HG02884 (cell line): ENCODE results near the gene HMGXB4.

Experiments
- ATAC-seq: cut with Tn5 transposase; IDR thresholded peaks from one replicate; pipeline ENCODE4 v1.9.1; 2021; ENCODE audit warnings: mild to moderate bottlenecking, moderate library complexity; ENCODE audit not compliant: unreplicated experiment

HMGXB4 gene

DNA sequence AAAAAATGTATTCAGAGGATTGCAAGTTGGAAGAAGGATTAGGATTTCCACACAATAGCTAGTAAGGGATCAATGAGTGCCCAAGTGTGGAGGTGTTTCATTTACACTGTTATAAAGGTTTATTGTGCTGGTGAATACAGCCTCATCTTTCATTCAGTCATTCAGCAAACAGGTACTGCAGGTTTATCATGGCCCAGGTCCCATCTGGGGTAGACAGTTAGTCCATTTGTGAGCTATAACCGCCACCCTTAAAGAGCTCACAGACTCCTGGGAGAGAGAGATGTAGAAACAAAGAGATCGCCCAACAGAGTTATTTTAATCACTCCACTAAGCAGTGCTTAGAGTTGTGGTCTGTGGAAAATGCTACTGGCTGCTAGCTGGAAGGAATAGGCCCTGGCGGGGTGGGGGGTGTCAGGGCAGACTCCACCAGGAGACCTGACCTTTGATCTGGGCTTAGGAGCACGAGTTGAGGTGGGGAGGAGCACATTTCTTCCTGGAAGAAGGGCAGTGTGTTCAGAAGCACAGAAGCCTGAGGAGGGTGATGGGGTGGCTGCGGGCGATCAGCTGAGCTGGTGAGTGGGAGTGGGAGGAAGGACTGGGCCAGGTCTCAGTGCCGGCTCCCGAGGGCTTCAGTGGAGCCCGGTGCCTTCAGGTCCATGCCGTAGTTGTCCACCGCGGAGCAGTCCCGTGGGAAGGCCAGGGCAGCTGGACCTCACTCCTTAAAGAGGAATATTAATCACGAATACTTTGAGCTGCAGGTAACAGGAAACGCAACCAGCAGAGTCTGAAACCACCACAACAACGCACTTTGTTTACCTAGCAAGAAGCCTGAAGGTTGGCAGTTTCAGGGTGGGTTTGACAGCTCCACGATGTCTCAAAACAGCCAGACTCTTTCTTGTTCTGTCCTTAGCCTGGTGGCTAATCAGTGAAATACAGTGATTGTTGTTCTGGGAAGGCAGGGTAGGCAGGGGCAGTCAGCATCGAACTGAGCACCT is 53.6 kb downstream of the HMGXB4 start:
- ATAC-seq = no peak

DNA sequence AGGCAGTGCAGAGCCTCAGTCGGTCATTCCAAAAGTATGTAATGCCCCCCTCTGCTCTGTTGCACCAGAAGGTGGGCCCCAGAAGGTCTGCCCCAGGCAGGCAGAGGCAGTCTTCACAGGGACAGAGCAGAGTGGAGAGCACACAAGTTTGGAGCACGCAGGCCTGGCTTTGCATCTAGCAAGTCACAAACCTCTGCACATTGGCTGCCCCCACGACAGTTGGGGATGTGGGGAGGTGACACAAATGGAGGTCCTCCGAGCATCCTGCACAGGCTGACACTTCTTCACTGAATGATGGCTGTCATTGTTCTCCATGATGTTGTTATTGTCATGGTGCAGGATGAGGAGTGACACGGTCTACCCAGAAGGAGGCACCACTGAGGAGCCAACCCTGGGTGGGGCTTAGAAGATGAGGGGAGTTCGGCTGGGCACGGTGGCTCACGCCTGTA is 54.3 kb downstream of the HMGXB4 start:
- ATAC-seq = no peak

DNA sequence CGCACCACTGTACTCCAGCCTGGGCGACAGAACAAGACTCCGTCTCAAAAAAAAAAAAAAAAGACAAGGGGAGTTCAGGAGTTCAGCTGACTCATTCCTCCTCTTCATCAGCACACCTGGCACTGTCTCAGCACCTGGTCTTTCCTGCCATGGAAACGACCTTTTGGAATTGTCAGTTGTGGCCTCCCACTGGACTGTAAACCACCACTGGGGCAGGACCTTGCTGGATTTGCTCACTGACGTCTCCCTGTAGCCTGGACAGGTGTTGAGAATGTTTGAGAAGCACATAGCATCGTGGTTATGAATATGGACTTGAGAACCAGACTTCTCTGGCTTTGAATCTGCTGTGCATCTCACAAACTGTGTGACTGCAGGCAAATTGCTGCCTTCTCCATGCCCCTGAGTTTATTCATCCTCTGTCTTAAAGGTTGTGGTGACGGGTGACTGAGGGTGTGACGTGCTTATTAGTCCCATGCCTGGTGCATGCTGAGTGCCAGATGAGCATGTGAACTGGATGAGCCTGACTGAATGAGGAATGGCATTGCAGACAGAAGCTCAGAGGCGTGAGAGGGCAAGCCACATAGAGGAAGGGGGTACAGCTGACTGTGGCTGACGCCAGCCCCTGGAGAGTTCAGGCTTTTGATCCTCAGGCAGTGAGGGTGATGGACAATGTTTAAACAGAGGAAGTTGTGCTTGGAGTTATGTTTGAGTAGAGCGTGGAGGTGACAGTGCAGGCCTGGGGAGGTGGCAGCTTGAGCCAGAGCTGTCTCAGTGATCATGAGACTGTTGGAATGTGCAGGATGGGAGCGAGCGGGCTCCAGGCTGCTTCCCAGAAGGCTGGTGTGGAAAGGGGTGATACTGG is 55.1 kb downstream of the HMGXB4 start:
- ATAC-seq = no peak

DNA sequence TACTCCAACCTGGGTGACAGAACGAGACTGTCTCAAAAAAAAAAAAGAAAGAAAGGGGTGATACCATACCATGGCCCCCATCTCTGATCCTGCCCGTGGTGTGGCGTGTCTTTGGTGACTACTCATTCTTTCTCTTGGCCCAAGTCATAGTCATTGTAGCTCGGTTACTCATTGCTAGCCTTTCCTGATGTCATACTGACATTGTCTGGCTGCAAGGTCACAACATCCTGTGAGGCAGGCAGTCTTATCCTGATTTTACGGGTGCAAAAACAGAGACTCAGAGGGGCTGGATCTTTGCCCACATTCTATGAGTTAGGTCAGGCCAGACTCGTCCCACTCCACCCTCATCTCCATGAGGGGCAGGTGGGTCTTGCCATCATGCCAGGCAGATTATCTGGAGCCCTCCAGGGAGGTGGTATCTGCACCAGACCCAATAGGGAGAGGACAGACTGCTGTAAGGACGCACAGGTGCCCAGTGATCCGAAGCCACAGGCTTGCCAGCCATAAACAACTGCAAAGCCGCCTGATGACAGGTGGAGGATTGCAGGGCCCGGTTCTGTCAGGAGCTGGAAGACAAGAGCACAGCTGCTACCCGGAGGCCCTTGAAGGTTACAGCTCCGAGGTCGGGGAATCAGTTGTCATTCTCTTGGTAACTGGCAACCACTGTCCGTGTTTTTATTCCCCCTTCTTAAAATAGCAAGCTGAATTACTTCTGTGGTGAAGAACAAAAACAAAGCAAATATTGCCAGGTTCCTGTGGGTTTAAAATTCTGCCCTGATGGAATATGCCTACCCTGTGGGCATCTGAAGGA is 56.2 kb downstream of the HMGXB4 start:
- ATAC-seq = no peak

DNA sequence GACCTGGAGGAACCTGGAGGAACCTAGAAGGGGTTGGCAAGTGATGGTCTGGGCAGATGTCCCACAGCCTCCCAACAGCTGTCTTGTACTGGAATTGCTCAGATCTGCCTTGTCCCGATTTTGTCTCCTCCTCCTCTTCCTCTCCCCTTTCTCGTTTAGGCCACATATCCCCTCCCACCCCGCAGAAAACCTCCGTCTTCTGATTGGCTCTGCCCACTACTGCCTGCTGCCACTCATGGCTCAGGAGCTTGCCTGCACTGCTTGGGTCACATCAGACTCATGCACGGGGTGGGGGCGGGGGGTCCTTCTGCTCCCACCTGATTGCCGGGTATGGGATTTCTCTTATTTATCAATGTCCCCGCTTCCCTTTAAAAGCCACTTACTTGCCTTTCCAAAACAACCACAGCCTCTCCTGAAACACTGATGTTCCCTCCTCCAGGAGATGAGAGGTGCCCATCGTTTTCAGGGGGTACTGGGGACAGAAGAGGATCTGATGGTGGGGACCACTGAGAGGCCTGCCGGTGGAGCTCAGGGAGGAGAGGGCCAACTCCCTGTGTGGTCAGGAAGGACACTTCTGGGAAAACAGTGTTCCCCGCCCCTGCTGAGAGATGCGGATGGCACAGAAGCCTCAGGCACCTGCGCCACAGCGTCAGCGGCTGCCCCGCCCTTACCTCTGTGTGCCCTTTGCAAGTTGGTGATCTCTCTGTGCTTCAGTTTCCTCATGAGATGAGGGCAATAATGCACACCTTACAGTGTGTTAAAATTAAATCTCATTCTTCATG is 57.1 kb downstream of the HMGXB4 start:
- no peak for ATAC-seq

DNA sequence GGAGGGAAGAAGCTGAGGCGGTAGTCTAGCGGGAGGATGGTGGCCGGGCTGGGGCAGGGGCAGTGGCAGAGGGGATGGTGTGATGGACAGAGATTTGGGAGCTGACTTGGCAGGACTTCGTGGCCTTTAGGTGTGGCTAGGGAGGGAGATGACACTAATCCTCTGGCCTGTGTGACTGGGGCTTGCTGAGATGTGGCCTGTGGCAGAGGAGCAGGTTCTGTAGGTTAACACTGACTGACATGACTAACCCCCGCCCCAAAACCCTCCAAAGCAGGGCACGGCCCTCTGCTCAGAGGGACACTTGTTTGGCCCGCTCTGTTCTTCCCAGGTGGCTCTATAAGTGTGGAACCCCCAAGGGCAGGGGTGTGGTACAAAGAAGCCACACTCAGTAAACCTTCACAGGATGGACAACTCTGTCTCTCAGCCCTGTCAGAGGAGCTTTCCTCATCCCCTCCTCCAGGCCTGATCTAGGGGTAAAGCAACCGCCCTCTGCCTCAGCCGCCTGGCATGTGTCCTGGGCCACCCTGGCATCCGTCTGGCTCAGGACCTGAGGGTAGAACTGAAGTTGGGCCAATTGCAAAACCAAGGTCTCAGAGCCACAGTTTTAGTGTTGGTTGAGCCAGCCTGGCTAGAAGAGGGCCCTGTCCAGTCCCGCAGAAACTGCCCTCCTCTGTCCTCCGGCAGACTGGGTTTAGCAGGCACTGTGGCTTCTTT is 58.0 kb downstream of the HMGXB4 start:
- ATAC-seq = no peak

DNA sequence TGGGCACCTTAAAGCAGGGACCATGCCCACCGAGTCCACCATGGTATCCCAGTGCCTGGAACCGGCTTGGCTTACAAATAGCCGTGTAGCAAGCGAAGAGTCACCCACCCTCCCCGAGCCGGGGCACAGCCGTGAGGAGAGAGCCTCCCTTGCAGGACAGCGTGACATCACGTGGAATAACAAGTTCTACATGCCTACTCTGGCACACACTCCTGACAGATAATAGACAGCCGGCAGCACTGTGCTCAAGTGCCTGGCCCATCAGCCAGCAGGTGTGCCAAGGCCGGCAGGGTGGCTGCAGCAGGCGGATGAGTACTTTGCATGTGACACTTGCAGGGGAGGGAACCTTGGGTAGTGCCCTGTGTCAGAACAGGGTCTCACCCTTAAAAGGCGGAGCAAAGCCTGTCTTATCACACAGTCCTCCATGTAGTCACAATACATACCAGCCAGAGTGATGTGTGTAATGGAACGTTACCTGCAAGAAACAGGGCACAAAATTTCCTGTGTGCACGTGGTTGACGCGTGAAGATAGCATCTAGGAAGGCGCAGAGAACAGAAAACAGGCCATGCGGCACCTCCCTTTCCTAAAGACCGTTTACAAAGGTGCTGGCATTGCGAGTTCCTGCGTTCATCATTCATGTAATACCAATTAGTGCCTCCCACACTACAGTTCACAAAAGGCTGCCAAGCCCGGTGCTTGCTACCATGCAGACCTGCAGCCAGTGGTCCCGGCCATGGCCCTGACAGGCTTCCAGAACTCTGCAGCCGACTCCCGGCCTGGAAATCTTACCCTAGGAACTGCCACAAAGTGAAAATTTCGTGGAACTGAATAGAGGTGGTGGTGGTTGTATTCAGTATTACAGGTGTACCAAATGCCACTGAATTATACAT is 58.8 kb downstream of the HMGXB4 start:
- no peak for ATAC-seq

DNA sequence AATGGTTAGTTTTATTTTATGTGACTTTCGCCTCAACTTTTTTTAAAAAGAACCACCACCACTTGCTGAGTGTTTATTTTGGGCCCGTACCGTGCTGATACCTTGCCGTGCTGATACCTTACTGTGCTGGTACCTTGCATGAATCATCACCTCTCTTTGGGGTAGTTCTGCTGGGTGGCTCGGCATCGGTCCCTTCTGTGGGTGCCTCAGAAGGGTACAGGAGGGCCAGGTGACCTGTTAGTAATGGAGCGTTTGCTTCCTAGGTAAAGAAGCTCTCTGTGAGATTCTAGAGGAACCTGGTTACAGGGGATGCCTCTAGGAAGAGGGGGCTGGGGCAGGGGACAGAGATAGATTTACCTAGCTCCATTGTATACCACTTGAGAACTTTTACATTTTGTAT is 59.5 kb downstream of the HMGXB4 start:
- no peak for ATAC-seq

DNA sequence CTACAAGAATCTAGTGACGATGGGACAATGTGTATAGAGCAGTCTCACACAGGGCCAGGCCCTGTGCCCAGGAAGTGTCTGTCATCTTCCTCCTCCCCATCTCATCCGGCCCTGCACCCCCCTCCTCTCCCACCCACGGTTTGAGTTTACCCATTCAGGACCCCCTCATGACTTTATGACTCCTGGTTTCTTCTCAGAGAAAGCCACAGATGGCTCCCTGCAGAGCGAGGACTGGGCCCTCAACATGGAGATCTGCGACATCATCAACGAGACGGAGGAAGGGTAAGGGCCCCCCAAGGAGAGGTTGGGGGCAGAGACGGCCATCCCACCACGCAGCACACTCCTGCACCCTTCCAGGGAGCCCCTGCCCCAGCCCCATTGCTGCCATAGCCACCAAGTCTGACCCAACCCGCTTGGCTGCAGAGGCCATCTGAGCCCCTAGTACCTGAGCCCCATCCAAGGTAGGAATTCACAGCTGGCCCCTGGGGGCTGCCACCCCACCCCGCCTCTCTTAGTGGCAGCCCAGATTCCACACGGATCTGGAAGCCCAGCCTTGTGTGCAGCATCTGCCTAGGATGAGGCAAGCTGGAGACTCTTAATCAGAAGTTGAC is 60.5 kb downstream of the HMGXB4 start:
- ATAC-seq = no peak

DNA sequence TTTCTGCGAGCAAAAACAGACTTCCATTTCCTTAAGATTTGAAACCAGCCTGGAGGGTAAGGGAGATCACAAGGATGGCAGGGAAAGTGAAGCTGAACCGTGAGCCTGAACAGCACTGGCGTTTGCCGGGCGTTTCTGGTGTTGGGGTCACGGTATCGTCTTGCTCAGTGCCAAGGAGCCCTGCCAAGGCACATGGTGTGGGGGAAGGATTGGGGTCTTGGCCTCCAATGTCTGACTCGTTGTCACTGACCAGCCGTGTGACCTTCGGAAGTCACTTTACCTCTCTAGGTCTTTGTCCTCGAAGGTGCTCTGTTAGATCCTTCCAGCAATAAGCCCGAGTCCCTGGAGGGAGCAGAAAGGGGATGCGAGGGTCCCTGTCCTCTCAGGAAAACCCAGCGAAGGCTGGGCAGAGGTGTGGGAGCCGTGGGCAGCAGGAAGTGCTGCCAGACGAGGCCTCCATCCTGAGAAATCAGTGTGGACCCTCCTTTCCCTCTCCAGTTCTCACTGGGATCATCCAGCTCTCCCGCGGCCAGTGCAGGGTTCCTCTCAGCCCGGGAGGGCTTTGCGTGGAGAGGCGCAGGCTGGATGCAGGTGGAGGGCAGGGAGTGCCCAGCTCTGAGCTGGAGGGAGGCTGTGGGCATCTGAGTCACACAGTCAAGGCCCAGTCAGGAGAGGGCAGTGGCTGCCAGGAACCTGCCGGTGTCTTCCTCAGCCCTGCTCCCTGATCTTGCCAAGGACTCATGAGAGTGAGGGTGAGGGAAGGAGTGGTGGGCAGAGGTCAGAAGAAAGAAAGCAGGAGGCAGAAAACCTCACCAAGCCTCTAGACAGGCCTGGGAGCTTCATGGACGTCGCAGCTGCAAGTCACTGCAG is 61.3 kb downstream of the HMGXB4 start:
- ATAC-seq = no peak

DNA sequence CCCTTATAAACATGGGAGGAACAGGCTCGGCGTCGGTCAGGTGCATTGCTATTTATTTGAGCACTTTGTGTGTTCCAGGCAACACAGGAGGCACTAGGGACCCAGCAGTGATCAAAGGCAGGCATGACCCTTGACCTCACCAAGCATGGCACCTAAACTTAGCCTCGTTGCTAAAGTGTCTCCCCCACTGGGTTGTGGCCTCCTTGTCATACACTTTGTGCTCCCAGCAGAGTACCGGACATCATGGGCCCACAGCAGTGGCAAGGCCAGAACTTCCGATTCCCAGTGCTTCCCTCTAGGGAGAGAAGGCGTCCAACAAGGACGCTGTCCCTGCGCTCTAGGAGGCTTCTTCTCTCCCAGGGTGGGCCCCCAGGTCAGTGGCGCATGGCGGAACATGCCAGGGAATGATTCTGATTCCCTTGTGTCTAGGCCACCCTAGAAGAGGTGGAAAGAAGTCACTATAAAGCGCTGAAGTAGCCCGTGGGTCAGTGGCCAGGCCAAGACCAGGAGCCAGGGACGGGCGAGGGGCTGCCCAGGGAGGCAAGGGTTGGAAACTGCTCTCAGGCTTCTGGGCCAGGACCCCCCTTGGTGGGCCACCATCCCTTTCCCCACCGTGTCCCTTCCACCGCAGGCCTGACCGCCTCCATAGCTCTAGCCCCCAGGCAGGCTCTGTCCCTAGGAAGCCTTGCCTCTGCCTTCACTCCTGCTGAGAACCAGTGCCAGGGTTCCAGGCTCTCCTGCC is 62.1 kb downstream of the HMGXB4 start:
- ATAC-seq = no peak

DNA sequence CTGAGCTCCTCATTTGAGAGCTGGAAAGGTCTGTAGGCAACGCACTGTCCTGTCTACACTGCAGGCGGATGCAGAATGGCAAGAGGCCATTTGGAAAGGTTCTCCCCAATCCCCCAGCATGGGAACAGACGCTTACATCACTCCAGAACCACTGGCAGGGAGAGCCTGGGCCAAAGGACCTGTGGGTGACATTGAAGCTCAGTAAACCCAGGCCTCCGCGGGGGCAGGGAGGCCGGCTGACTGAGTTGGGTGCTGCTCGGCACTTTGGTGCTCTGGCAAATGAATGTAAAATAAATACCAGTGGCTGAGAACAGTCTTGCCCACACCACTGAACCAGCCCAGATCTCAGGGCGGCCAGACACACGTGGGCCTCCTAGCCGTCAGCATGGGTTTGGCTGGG is 64.8 kb downstream of the HMGXB4 start:
- no peak for ATAC-seq

DNA sequence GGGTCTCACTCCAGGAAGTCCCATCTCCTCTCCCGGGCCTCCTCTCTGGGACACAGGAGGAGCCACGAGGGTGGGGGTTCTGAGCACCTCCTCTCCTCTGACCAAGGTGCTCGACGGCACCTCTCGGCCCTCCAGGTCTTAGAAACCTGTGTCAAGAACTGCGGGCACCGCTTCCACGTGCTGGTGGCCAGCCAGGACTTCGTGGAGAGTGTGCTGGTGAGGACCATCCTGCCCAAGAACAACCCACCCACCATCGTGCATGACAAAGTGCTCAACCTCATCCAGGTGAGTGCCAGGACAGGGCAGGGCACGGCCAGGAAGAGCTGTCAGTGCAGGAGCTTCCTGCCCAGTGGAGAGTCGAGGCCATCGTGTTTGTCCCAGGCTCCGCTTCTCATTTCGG is 65.6 kb downstream of the HMGXB4 start:
- no peak for ATAC-seq

DNA sequence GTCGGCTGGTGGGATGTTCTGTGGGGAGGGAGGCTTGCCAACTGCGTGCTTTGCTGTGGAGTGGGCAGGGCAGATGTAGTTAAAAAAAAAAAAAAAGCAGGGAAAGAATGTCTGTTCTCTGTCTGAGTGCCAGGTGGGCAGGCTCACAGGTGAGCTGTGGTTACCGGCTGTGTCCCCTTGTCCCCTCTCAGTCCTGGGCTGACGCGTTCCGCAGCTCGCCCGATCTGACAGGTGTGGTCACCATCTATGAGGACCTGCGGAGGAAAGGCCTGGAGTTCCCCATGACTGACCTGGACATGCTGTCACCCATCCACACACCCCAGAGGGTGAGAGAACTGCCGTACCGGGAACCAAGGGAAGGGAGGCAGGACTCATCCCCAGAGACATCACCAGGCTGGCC is 66.0 kb downstream of the HMGXB4 start:
- ATAC-seq = no peak

DNA sequence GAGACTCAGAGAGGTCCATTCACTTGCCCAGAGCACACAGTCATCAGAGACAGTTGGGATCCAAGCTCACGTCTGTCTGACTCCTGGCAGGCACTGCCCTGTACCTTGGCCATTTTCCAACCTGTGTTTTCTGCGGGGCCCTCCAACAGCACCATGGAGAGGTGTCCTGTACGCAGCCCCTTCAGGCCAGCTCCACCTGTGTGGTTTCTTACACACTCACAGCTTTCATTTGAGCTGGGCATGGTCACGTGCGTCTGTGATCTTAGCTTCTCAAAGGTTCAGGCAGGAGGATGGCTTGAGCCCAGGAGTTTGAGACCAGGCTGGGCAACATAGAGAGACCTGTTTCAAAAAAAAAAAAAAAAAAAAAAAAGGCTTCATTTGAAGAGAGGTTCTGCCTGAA is 66.8 kb downstream of the HMGXB4 start:
- ATAC-seq = no peak

DNA sequence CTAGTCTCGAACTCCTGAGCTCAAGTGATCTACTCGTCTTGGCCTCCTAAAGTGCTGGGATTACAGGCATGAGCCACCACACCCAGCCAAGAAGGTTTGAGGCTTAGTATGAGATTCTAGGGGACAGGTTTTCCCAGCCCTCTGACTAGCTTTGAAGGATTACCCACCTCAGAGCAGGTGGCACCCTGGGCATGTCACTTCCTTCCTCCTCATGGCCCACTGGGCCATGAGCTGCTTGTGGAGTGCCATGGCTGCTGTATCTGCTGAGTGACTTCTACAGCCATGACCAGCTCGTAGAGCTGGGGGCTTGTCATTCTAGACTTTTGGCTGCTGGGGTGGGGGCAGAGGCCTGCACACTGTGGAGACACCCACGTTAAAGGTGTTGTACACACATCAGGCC is 67.5 kb downstream of the HMGXB4 start:
- ATAC-seq = no peak
